HG03521 (cell line): ENCODE data around the gene UROS.

Source experiments
- ATAC-seq: cut with Tn5 transposase; IDR thresholded peaks from one replicate; pipeline ENCODE4 v1.9.1; 2021; ENCODE audit warnings: mild to moderate bottlenecking, moderate library complexity; ENCODE audit not compliant: unreplicated experiment

UROS gene

GRCh38 chr10:125795128-125795527 lies 27.9 kb downstream of the UROS start:
- ATAC-seq: no peak

DNA sequence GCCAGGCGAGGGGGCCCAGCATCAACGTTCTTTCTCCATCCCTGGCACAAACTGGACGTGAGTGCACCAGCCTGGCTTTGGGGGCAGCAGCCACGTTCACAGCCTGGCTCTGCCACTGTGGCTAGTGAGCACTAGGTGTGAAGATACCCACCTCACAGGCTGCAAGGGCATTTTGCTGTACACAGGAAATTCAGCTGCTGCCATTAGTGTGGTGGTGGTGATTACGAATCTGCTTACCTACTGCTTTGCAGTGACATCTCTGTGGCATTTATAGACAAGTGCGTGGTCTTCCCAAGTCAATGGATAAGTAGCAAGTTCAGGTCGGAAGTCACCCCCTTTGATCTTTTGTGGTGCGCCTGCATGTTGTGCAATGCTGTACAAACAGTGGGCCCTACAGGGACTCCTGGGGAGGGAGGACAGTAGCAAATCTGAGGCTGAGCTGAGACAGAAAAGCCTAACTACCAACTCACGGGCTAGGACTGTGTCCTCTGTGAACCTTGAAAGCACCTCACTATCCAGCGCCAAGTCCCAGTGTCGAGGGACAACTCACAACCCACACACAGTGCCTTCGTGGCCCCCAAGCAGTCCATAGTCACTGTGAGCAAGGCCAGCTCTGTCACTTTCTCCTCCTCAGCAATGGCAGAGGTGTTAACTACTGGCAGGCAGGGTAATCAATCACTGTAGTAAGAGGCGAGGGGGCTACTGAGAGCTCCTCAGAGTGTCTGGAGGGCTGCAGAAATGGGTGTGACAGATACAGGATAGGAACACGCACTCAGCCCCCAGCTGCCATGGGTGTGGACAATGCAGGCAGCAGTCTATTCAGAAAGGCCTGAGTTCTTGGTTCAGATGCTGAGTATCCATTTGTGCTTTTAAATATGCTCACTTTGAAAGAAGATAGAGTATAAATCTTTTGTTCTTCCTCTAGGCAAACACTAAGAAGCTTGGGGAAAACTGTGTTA lies 30.4 kb downstream of the UROS start:
- no peak for ATAC-seq

DNA sequence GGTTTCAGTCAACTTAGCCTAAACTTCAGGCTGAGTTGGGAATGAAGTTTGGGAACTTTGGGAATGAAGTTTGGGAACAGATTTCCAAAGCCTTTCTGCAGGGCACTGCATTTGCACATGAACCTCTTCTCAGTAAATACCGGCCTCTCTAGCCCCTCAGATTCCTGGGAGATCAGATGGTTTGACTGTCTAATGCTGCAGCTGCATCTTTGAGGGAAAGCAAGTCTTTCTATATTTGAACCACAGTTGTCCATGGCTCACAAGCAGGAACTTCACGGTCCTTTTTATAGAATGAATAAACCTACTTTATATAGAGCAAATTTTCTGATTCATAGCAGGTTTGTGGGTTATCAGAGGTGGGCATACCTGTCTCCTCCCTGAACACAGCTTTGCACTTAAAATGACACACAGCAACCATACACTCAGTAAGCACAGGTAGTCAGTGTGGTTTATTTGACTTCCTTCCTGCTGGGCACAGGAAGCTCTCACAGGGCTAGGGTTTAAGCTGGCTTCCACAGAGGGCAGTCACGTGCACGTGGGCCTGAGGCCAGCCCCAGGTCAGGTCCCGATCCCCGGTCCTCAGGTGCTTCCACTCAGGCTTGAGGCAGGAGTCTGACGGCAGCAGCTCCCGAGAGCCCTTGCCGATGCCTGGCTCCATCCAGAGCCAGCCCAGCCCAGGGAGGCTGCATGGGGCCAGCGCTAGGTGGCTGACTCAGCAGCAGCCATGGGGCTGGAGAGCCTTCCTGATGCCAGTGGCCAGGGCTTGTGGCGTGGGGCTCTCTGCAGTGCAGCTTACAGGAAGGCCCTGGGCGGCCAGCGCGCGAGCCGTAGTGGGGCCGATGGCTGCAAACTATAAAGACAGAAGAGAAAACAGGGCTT lies 34.7 kb downstream of the UROS start:
- no peak for ATAC-seq

GRCh38 chr10:125785791-125786190 lies 37.3 kb downstream of the UROS start:
- ATAC-seq: no peak

- peak; percentile 61 for ATAC-seq
Measured at GRCh38 chr10:125783957-125784356, 39.1 kb downstream of the UROS start.

DNA sequence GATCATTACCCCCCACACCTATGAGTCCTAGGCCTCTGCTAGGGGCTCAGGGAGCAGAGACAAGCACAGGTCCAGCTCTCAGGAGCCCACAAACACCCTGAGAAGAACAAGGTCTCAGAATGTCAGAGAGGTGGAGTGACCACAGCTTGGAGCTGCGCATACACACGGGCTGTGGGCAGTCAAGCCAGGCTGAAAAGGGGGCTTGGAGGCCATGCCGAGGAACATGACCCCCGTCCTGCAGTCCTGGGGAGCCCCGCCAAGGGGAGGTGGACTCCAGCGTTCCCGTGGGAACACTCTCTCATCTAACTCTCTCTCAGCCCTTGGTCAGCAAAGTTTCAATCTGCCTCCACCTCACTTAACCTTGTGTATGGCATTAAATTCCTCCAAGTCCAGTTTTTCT lies 39.6 kb downstream of the UROS start:
- ATAC-seq: no peak

GRCh38 chr10:125782616-125783015 lies 40.4 kb downstream of the UROS start:
- ATAC-seq: no peak

- no peak for ATAC-seq
Measured at GRCh38 chr10:125782054-125782453, 41.0 kb downstream of the UROS start.

DNA sequence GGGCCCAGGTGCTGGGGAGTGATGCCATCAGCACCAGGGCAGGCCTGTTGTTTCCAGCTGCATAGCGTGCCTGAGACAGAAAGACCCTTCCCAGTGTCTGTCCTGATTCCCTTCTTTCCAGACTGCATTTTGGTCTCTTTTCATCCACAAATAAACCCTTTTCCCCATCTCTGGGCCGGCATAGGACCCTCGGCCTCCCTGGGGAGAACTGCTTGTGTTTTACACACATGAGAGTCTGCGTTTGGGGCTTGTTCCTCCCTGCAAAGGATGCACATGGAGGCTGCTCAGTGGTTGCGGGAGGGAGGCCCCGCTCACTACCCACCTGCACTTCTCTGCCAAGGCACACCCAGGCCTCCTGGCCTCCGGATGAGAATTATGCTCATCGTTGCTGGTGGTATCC lies 41.7 kb downstream of the UROS start:
- ATAC-seq: no peak

GRCh38 chr10:125779403-125780327 lies 43.4 kb downstream of the UROS start:
- no peak for ATAC-seq

- no peak for ATAC-seq
Measured at GRCh38 chr10:125778556-125778955, 44.5 kb downstream of the UROS start.

DNA sequence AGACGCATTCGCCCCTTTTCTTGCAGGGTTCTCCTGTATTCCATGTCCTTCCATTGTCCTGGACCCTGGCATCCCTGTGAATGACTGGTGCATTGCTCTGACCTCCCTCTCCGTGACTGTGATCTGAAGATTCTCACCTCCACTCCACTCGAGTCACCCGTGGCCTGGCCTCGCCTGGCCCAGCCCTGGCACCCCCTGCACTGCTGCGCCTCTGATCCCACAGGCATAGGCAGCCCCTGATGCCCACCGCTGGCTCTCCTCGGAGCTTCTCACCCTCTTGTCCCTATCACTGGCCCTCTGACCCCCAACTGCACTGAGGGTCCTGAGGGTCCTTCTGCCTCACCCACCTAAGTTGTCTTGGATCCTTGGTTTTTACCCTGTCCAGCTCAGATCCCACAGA lies 45.3 kb downstream of the UROS start:
- ATAC-seq: no peak

- no peak for ATAC-seq
Measured at GRCh38 chr10:125775491-125776106, 47.5 kb downstream of the UROS start, which contains the start of gene MMP21. Gene MMP21, minus strand, starts transcription at chr10:125775821. Its CDS starts 0 bp downstream, at chr10:125775821.

GRCh38 chr10:125774581-125775191 lies 48.4 kb downstream of the UROS start:
- ATAC-seq: no peak

- no peak for ATAC-seq
Measured at GRCh38 chr10:125773687-125774543, 49.1 kb downstream of the UROS start.

DNA sequence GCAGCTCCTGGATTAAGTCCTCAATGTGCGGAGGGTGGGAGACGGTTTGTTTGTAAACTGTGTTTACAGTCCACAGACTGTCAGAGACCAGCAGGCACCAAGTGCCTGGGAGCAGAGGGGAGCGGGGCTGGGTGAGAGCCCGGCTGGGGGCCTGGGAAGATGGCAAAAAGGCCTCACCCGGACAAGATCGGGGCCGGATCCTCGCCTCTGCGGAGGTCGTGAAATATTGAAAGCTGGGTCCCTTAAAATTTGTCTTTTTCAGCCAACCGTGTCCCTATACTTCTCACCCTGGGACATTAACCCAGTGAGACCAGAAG lies 50.2 kb downstream of the UROS start:
- no peak for ATAC-seq

DNA sequence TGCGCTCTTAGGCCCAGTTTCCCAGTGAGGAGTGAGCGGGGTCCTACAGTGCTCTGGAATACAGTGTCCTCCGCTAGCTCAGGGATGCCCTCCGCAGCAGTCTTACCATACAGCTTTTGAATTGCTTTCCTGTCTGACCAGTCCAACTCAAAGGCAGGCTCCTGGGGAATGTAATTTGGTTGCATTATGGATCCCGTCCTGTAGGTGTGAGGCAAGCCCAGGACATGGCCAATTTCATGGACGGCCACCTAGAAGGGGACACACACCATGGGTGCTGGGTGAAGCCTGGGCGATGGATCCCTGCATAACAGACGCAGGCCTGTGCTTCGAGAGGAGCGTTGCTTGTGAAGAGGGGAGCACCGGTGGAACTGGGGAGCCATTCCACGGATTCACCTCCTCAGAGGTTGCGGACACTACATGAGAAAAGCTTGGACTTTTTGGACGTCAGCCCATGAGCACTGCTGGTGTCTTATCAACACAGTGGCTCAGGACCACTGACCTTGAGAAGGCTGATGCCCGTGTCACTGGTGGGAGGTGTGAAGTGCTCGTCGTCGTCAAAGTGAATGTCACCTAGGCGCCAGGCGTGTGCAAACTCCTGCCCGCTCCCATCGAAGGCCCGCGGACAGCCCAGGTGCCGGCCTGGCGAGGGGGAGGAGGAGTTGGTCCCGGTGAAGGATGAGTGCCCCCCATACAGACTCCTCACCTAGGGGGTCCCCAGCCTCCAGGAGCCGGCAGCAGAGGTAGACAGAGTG lies 50.8 kb downstream of the UROS start:
- no peak for ATAC-seq

GRCh38 chr10:125770844-125771243 lies 52.2 kb downstream of the UROS start:
- ATAC-seq: no peak
